ENCODE results near the gene GRID2IP.

Gene GRID2IP

GRCh38 chr7:6516387-6516983 lies 34.8 kb downstream of the GRID2IP start:
- DNase-seq = peak; percentile 76

- DNase-seq = no peak
These were observed 37.7 kb downstream of the GRID2IP start for GRCh38 chr7:6513541-6513940.

GRCh38 chr7:6512892-6513291 lies 38.4 kb downstream of the GRID2IP start:
- DNase-seq = no peak

- no peak for DNase-seq
These were observed 40.7 kb downstream of the GRID2IP start for GRCh38 chr7:6510476-6511133.

- DNase-seq = no peak
These were observed 42.3 kb downstream of the GRID2IP start for GRCh38 chr7:6508950-6509349.

GRCh38 chr7:6508539-6508938 lies 42.7 kb downstream of the GRID2IP start:
- no peak for DNase-seq

GRCh38 chr7:6507906-6508305 lies 43.4 kb downstream of the GRID2IP start:
- no peak for DNase-seq

GRCh38 chr7:6505685-6506559 lies 45.3 kb downstream of the GRID2IP start:
- no peak for DNase-seq

GRCh38 chr7:6504996-6505395 lies 46.3 kb downstream of the GRID2IP start:
- DNase-seq = no peak

GRCh38 chr7:6502886-6503285 lies 48.4 kb downstream of the GRID2IP start:
- no peak for DNase-seq

- DNase-seq = no peak
These were observed 49.4 kb downstream of the GRID2IP start for GRCh38 chr7:6501586-6502564.

GRCh38 chr7:6500691-6501090 lies 50.6 kb downstream of the GRID2IP start:
- no peak for DNase-seq

GRCh38 chr7:6497994-6498393 lies 53.3 kb downstream of the GRID2IP start:
- DNase-seq = no peak

- DNase-seq = no peak
These were observed 53.7 kb downstream of the GRID2IP start for GRCh38 chr7:6497637-6497905.

- DNase-seq = no peak
These were observed 54.2 kb downstream of the GRID2IP start for GRCh38 chr7:6496842-6497636.

- no peak for DNase-seq
These were observed 55.5 kb downstream of the GRID2IP start for GRCh38 chr7:6495597-6496262.

- DNase-seq = no peak
These were observed 56.9 kb downstream of the GRID2IP start for GRCh38 chr7:6494365-6494764.

- no peak for DNase-seq
These were observed 60.1 kb downstream of the GRID2IP start for GRCh38 chr7:6491194-6491593.

GRCh38 chr7:6489612-6490011 lies 61.6 kb downstream of the GRID2IP start:
- DNase-seq = no peak

GRCh38 chr7:6487184-6487545 lies 64.1 kb downstream of the GRID2IP start:
- DNase-seq = no peak

GRCh38 chr7:6486438-6487183 lies 64.7 kb downstream of the GRID2IP start:
- no peak for DNase-seq

Data from fibroblast of skin of right biceps (primary cell).